Suprapubic skin (tissue), 4 donors: ENCODE results near the gene RILPL1. TPM values are rescaled to one million over a fixed set of nuclear protein-coding genes. Genes with fewer than 3 reads are reported as not detected.

ENCODE experiments used
- DNase-seq, 2 donors: peaks; one replicate each; pipeline ENCODE4 v3.0.0-alpha.2; 2019; ENCODE audit warnings: low spot score in 2 of 2
- H3K27ac ChIP-seq: fragments of 200-600 bp; sonication (generic); one replicate; pipeline ENCODE4 v1.5.1; 2019
- H3K27me3 ChIP-seq: fragments of 200-600 bp; sonication (generic); one replicate; pipeline ENCODE4 v1.5.1; 2019
- H3K36me3 ChIP-seq: fragments of 200-600 bp; sonication (generic); one replicate; pipeline ENCODE4 v1.5.1; 2019
- H3K4me1 ChIP-seq: fragments of 200-600 bp; sonication (generic); one replicate; pipeline ENCODE4 v1.5.1; 2019
- H3K4me3 ChIP-seq: fragments of 200-600 bp; sonication (generic); one replicate; pipeline ENCODE4 v1.5.1; 2019; ENCODE audit warnings: mild to moderate bottlenecking
- H3K9me3 ChIP-seq: fragments of 200-600 bp; sonication (generic); one replicate; pipeline ENCODE4 v1.5.1; 2019
- CTCF ChIP-seq, 2 donors: fragments of 200-600 bp in 1 of 2; fragments of 450-650 bp in 1 of 2; sonication (generic) in 1 of 2; IDR thresholded peaks; one replicate each; pipeline ENCODE4 v1.5.1; 2016 to 2019; ENCODE audit warnings: antibody characterized with exemption in 2 of 2, mild to moderate bottlenecking in 1 of 2, moderate library complexity in 1 of 2
- EP300 ChIP-seq: sonication (generic); formaldehyde crosslinking; IDR thresholded peaks from one replicate; pipeline ENCODE4 v1.6.1; 2017; ENCODE audit warnings: antibody characterized with exemption
- POLR2A ChIP-seq, 2 donors: fragments of 450-650 bp; IDR thresholded peaks; one replicate each; pipeline ENCODE4 v1.6.1; 2017; ENCODE audit warnings: antibody characterized with exemption in 2 of 2, mild to moderate bottlenecking in 2 of 2, moderate library complexity in 2 of 2
- POLR2AphosphoS5 ChIP-seq, 3 donors: sonication (generic); formaldehyde crosslinking; IDR thresholded peaks; one replicate each; pipeline ENCODE4 v1.6.1; 2017; ENCODE audit warnings: antibody characterized with exemption in 3 of 3
- WGBS: methylation state at CpG from one replicate; pipeline ENCODE4 v1.1.5; 2018; 5-methylcytosine and 5-hydroxymethylcytosine counted together
- total RNA-seq, 4 donors: library from RNA; depleted of rRNA; stranded (reverse); fragments of >200 nt; gene quantifications; one replicate each; pipeline ENCODE4 v1.1.0, GENCODE V29; 2016

RILPL1 gene
- total RNA-seq, 4 donors from 2014 or later, result 16.4 to 36.2 (median 24.2) TPM

GRCh38 chr12:123529686-123530085 is 3.8 kb downstream of the RILPL1 start:
- H3K27ac ChIP-seq, result no peak overlapping the region
- TF ChIP-seq POLR2A (IDR thresholded peaks at IDR 0.05) (no peak), EP300 (no peak), CTCF (IDR thresholded peaks at IDR 0.05) (no peak), POLR2AphosphoS5 (IDR thresholded peaks at IDR 0.05) (no peak)
- no peak for DNase-seq
- H3K9me3 ChIP-seq, result no peaks in the 10 kb centered on the region
- no peaks in the 10 kb centered on the region for H3K27me3 ChIP-seq
- 42% methylated on average over 3 of the region's 3 CpGs for WGBS
- H3K4me3 ChIP-seq, result no peak overlapping the region
- peaks cover 4% of the 10 kb centered on the region for H3K36me3 ChIP-seq
- peaks cover 34% of the 10 kb centered on the region for H3K4me1 ChIP-seq

- DNase-seq, result no peak
- TF ChIP-seq POLR2A (IDR thresholded peaks at IDR 0.05) (no peak), POLR2AphosphoS5 (IDR thresholded peaks at IDR 0.05) (no peak), EP300 (no peak), CTCF (IDR thresholded peaks at IDR 0.05) (no peak)
- Histone ChIP-seq H3K4me3 (no peak overlapping the region), H3K4me1 (peaks cover 27% of the 10 kb centered on the region), H3K36me3 (peaks cover 4% of the 10 kb centered on the region), H3K9me3 (no peaks in the 10 kb centered on the region), H3K27me3 (no peaks in the 10 kb centered on the region), H3K27ac (no peak overlapping the region)
- 90% methylated on average over 5 of the region's 5 CpGs for WGBS
Observed at GRCh38 chr12:123528858-123529257, 4.7 kb downstream of the RILPL1 start.

- H3K4me1 ChIP-seq, result peaks cover 11% of the 10 kb centered on the region
- no peak overlapping the region for H3K4me3 ChIP-seq
- DNase-seq, result no peak
- H3K27me3 ChIP-seq, result no peaks in the 10 kb centered on the region
- TF ChIP-seq EP300, result no peak
- no peak for TF ChIP-seq POLR2A (IDR thresholded peaks at IDR 0.05)
- WGBS, result 66% methylated on average over 7 of the region's 7 CpGs
- H3K27ac ChIP-seq, result no peak overlapping the region
- H3K9me3 ChIP-seq, result no peaks in the 10 kb centered on the region
- peaks cover 24% of the 10 kb centered on the region for H3K36me3 ChIP-seq
Observed at GRCh38 chr12:123526542-123527080, 6.9 kb downstream of the RILPL1 start.

- Histone ChIP-seq H3K27ac (no peak overlapping the region), H3K9me3 (no peaks in the 10 kb centered on the region), H3K27me3 (no peaks in the 10 kb centered on the region), H3K4me1 (peaks cover 8% of the 10 kb centered on the region), H3K36me3 (peaks cover 27% of the 10 kb centered on the region), H3K4me3 (no peak overlapping the region)
- TF ChIP-seq EP300, result no peak
- no peak for TF ChIP-seq POLR2AphosphoS5 (IDR thresholded peaks at IDR 0.05)
- TF ChIP-seq CTCF (IDR thresholded peaks at IDR 0.05), result no peak
- TF ChIP-seq POLR2A (IDR thresholded peaks at IDR 0.05), result no peak
- no peak for DNase-seq
- 96% methylated on average over 7 of the region's 7 CpGs for WGBS
Observed at GRCh38 chr12:123524378-123524777, 9.1 kb downstream of the RILPL1 start.

- no peak overlapping the region for H3K27ac ChIP-seq
- no peaks in the 10 kb centered on the region for H3K27me3 ChIP-seq
- no peaks in the 10 kb centered on the region for H3K9me3 ChIP-seq
- H3K36me3 ChIP-seq, result peaks cover 27% of the 10 kb centered on the region
- H3K4me3 ChIP-seq, result no peak overlapping the region
- no peak for TF ChIP-seq POLR2AphosphoS5 (IDR thresholded peaks at IDR 0.05)
- no peak for TF ChIP-seq EP300
- no peak for TF ChIP-seq POLR2A (IDR thresholded peaks at IDR 0.05)
- no peak for TF ChIP-seq CTCF (IDR thresholded peaks at IDR 0.05)
- DNase-seq, result no peak
- H3K4me1 ChIP-seq, result peaks cover 14% of the 10 kb centered on the region
- WGBS, result 95% methylated on average over 7 of the region's 10 CpGs
Observed at GRCh38 chr12:123523518-123523917, 10.0 kb downstream of the RILPL1 start.

GRCh38 chr12:123522164-123522563 is 11.4 kb downstream of the RILPL1 start:
- H3K4me3 ChIP-seq, result no peak overlapping the region

More at GRCh38 chr12:123522164-123522563, 11.4 kb downstream of the RILPL1 start:
- no peaks in the 10 kb centered on the region for H3K9me3 ChIP-seq
- TF ChIP-seq EP300 (no peak), POLR2AphosphoS5 (IDR thresholded peaks at IDR 0.05) (no peak), POLR2A (IDR thresholded peaks at IDR 0.05) (no peak), CTCF (IDR thresholded peaks at IDR 0.05) (no peak)
- H3K27me3 ChIP-seq, result no peaks in the 10 kb centered on the region
- DNase-seq, result no peak
- no peak overlapping the region for H3K27ac ChIP-seq
- peaks cover 14% of the 10 kb centered on the region for H3K4me1 ChIP-seq
- peaks cover 38% of the 10 kb centered on the region for H3K36me3 ChIP-seq
- WGBS, result 95% methylated on average over 7 of the region's 7 CpGs
